ENCODE data around the gene RASSF6.

Gene RASSF6

GRCh38 chr4:73589887-73590801 lies 30.1 kb downstream of the RASSF6 start:
- Histone ChIP-seq H3K27me3 (ENCODE audit: control insufficient read depth, insufficient read depth, low read length) (no peaks in the 10 kb centered on the region), H3K36me3 (ENCODE audit: control insufficient read depth, insufficient read depth, low read length) (no peaks in the 10 kb centered on the region), H3K4me3 (ENCODE audit: low read depth, low read length) (no peak overlapping the region), H3K4me1 (ENCODE audit: control insufficient read depth, insufficient read depth, low read length) (no peaks in the 10 kb centered on the region), H3K9ac (ENCODE audit: low read depth, low read length) (no peak overlapping the region), H3K9me3 (ENCODE audit: control insufficient read depth, insufficient read depth, low read length) (no peaks in the 10 kb centered on the region)

DNA sequence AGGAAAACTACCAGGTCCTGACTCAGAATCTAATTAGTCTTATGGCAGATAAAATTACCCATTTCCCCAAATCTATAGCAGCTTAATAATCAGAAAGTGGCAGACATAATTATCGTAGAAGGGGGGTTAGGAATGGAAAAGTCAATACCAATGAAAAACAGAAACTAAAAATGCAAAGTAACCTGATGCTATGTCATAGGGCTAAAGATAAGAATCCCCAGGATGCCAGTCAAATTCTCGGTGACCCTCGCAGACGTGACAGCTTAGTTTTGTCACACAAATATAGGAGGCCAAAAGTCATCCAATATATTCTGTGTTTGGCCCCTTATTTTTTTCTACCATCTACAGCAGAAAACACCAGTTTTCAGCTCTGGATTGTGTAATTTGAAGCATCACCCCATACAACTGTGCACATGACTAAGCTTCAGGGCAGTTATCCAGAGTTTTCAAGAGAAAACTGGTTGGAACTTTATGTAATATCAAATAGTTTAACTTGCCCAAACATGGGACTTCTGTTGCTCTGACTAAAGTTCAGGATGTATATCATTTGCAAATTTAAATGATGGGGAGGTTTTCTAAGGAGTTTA lies 30.9 kb downstream of the RASSF6 start:
- no peaks in the 10 kb centered on the region for H3K9me3 ChIP-seq (ENCODE audit: control insufficient read depth, insufficient read depth, low read length)
- no peak overlapping the region for H3K9ac ChIP-seq (ENCODE audit: low read depth, low read length)
- peaks cover 3% of the 10 kb centered on the region for H3K4me1 ChIP-seq (ENCODE audit: control insufficient read depth, insufficient read depth, low read length)
- no peaks in the 10 kb centered on the region for H3K27me3 ChIP-seq (ENCODE audit: control insufficient read depth, insufficient read depth, low read length)
- H3K4me3 ChIP-seq (ENCODE audit: low read depth, low read length) = no peak overlapping the region
- H3K36me3 ChIP-seq (ENCODE audit: control insufficient read depth, insufficient read depth, low read length) = no peaks in the 10 kb centered on the region

DNA sequence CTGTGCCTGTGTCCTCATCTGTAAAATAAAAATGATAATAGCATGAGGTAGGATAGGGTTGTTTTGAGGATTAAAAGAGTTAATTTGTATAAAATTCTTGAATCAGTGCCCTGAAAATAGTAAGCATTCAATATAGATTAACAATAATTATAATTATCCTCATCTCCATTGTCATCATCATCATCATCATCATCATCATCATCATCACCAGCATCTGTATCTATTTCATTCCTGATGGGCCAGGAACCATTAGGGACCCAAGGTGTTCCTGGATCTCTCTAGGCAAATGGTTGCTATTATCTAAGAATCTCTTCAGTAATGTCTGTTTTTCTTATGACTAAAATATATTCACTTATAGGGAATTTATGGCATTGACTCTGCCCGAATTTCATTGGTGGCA lies 31.6 kb downstream of the RASSF6 start:
- H3K9ac ChIP-seq (ENCODE audit: low read depth, low read length) = no peak overlapping the region
- no peaks in the 10 kb centered on the region for H3K9me3 ChIP-seq (ENCODE audit: control insufficient read depth, insufficient read depth, low read length)
- H3K27me3 ChIP-seq (ENCODE audit: control insufficient read depth, insufficient read depth, low read length) = no peaks in the 10 kb centered on the region
- H3K4me1 ChIP-seq (ENCODE audit: control insufficient read depth, insufficient read depth, low read length) = peaks cover 10% of the 10 kb centered on the region
- H3K4me3 ChIP-seq (ENCODE audit: low read depth, low read length) = no peak overlapping the region
- H3K36me3 ChIP-seq (ENCODE audit: control insufficient read depth, insufficient read depth, low read length) = no peaks in the 10 kb centered on the region

- Histone ChIP-seq H3K4me3 (ENCODE audit: low read depth, low read length) (no peak overlapping the region), H3K4me1 (ENCODE audit: control insufficient read depth, insufficient read depth, low read length) (peaks cover 13% of the 10 kb centered on the region), H3K36me3 (ENCODE audit: control insufficient read depth, insufficient read depth, low read length) (no peaks in the 10 kb centered on the region)
Measured at GRCh38 chr4:73586666-73587065, 33.6 kb downstream of the RASSF6 start.

DNA sequence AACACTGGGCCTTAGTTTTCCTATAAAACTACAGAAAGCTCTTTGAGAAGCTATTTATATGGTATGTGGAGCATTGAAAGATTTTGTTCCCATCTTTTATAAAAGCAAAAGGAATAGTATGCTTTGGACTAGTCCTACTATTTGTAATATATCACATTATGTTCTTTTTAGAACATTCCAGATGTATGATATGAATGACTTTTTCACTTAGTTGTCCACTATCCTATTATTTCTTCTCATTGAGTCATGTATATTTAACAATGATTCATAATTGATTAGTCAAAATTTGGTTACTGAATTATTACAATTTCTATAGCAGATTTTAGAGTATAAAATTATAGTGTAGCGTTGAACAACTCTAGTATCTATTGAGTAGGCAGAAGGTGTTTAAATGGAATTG lies 34.2 kb downstream of the RASSF6 start:
- Histone ChIP-seq H3K27me3 (ENCODE audit: control insufficient read depth, insufficient read depth, low read length) (no peaks in the 10 kb centered on the region), H3K9me3 (ENCODE audit: control insufficient read depth, insufficient read depth, low read length) (no peaks in the 10 kb centered on the region), H3K4me3 (ENCODE audit: low read depth, low read length) (no peak overlapping the region), H3K36me3 (ENCODE audit: control insufficient read depth, insufficient read depth, low read length) (no peaks in the 10 kb centered on the region), H3K9ac (ENCODE audit: low read depth, low read length) (no peak overlapping the region), H3K4me1 (ENCODE audit: control insufficient read depth, insufficient read depth, low read length) (peaks cover 13% of the 10 kb centered on the region)

More at GRCh38 chr4:73586666-73587065, 33.6 kb downstream of the RASSF6 start:
- no peak overlapping the region for H3K9ac ChIP-seq (ENCODE audit: low read depth, low read length)
- no peaks in the 10 kb centered on the region for H3K9me3 ChIP-seq (ENCODE audit: control insufficient read depth, insufficient read depth, low read length)
- H3K27me3 ChIP-seq (ENCODE audit: control insufficient read depth, insufficient read depth, low read length) = no peaks in the 10 kb centered on the region

- Histone ChIP-seq H3K9ac (ENCODE audit: low read depth, low read length) (no peak overlapping the region), H3K4me1 (ENCODE audit: control insufficient read depth, insufficient read depth, low read length) (peaks cover 13% of the 10 kb centered on the region), H3K27me3 (ENCODE audit: control insufficient read depth, insufficient read depth, low read length) (no peaks in the 10 kb centered on the region), H3K36me3 (ENCODE audit: control insufficient read depth, insufficient read depth, low read length) (no peaks in the 10 kb centered on the region), H3K9me3 (ENCODE audit: control insufficient read depth, insufficient read depth, low read length) (no peaks in the 10 kb centered on the region), H3K4me3 (ENCODE audit: low read depth, low read length) (no peak overlapping the region)
Measured at GRCh38 chr4:73585345-73585744, 34.9 kb downstream of the RASSF6 start.

- Histone ChIP-seq H3K9ac (ENCODE audit: low read depth, low read length) (no peak overlapping the region), H3K36me3 (ENCODE audit: control insufficient read depth, insufficient read depth, low read length) (no peaks in the 10 kb centered on the region), H3K4me3 (ENCODE audit: low read depth, low read length) (no peak overlapping the region), H3K27me3 (ENCODE audit: control insufficient read depth, insufficient read depth, low read length) (no peaks in the 10 kb centered on the region), H3K4me1 (ENCODE audit: control insufficient read depth, insufficient read depth, low read length) (peaks cover 13% of the 10 kb centered on the region), H3K9me3 (ENCODE audit: control insufficient read depth, insufficient read depth, low read length) (no peaks in the 10 kb centered on the region)
Measured at GRCh38 chr4:73583666-73584065, 36.6 kb downstream of the RASSF6 start.

GRCh38 chr4:73577371-73577770 lies 42.9 kb downstream of the RASSF6 start:
- Histone ChIP-seq H3K9ac (ENCODE audit: low read depth, low read length) (no peak overlapping the region), H3K4me1 (ENCODE audit: control insufficient read depth, insufficient read depth, low read length) (no peaks in the 10 kb centered on the region), H3K27me3 (ENCODE audit: control insufficient read depth, insufficient read depth, low read length) (no peaks in the 10 kb centered on the region), H3K4me3 (ENCODE audit: low read depth, low read length) (no peak overlapping the region), H3K36me3 (ENCODE audit: control insufficient read depth, insufficient read depth, low read length) (no peaks in the 10 kb centered on the region), H3K9me3 (ENCODE audit: control insufficient read depth, insufficient read depth, low read length) (no peaks in the 10 kb centered on the region)

- no peak overlapping the region for H3K9ac ChIP-seq (ENCODE audit: low read depth, low read length)
- H3K4me1 ChIP-seq (ENCODE audit: control insufficient read depth, insufficient read depth, low read length) = no peaks in the 10 kb centered on the region
- H3K36me3 ChIP-seq (ENCODE audit: control insufficient read depth, insufficient read depth, low read length) = no peaks in the 10 kb centered on the region
- no peaks in the 10 kb centered on the region for H3K27me3 ChIP-seq (ENCODE audit: control insufficient read depth, insufficient read depth, low read length)
- H3K4me3 ChIP-seq (ENCODE audit: low read depth, low read length) = no peak overlapping the region
- no peaks in the 10 kb centered on the region for H3K9me3 ChIP-seq (ENCODE audit: control insufficient read depth, insufficient read depth, low read length)
Measured at GRCh38 chr4:73576381-73576780, 43.9 kb downstream of the RASSF6 start.

DNA sequence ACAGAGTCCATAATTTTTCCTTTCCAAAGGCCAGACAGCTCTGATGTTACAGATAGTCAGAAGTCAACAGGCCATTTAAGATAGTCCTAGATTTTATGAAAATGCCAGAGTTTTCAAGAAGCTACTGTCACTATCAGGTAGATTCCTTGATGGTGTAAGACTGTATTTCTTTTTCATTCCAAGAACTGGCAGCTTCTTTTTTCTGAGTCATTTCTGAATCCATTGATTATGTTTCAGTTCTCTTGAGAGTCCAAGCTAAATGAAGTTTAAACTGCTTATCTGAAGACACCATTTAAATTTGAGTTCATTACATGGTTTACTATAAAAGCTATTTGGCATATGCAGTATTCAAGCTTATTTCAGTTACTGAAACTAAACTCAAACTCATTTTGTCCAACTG lies 44.6 kb downstream of the RASSF6 start:
- H3K9ac ChIP-seq (ENCODE audit: low read depth, low read length) = no peak overlapping the region
- H3K9me3 ChIP-seq (ENCODE audit: control insufficient read depth, insufficient read depth, low read length) = no peaks in the 10 kb centered on the region
- H3K36me3 ChIP-seq (ENCODE audit: control insufficient read depth, insufficient read depth, low read length) = no peaks in the 10 kb centered on the region
- H3K4me3 ChIP-seq (ENCODE audit: low read depth, low read length) = no peak overlapping the region
- no peaks in the 10 kb centered on the region for H3K27me3 ChIP-seq (ENCODE audit: control insufficient read depth, insufficient read depth, low read length)
- no peaks in the 10 kb centered on the region for H3K4me1 ChIP-seq (ENCODE audit: control insufficient read depth, insufficient read depth, low read length)

DNA sequence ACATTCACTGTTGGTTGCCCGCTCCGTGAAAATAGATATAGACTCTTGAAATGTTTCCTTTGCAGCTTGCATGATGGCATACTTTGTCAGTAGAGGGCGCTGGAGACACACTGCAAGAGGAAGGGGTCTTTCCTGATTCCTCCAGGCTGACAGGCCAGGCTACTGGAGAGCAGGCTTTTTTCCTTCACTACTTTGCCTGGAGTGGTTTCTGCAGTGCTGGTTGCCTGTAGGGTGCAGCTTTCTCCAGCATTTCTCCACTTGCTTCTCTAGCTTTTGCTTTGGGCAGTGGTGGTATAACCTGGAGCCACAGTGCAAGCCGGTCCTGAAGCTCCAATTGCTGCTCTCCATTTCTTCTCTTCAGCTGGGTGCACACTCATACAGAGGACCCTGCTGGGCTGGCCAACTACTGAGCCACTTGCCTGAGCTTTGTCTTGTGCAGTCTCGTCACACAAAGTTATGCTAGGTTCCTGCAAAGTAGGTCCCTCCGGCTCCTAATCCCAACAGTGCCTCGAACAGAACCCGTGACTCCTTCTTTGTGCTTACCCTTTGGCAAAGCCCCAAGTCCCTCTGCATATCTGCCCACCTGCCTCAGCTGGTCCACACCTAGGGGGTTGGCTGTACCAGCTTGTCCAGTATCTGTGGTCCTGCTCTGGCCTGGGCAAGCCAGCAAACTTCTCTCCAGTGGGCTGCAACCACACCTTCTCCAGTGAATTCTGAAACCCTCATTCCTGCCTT lies 46.3 kb downstream of the RASSF6 start:
- no peak overlapping the region for H3K9ac ChIP-seq (ENCODE audit: low read depth, low read length)
- no peaks in the 10 kb centered on the region for H3K4me1 ChIP-seq (ENCODE audit: control insufficient read depth, insufficient read depth, low read length)
- no peak overlapping the region for H3K4me3 ChIP-seq (ENCODE audit: low read depth, low read length)
- no peaks in the 10 kb centered on the region for H3K9me3 ChIP-seq (ENCODE audit: control insufficient read depth, insufficient read depth, low read length)
- no peaks in the 10 kb centered on the region for H3K36me3 ChIP-seq (ENCODE audit: control insufficient read depth, insufficient read depth, low read length)
- H3K27me3 ChIP-seq (ENCODE audit: control insufficient read depth, insufficient read depth, low read length) = no peaks in the 10 kb centered on the region

All from iPS-15b (cell line).